Amniotic stem cell (primary cell): Measurements from ENCODE around the gene KIF1A.
"Not testable (repeated sequence)": the region's sequence is repeated elsewhere in the genome, so short reads cannot be mapped to it uniquely, and the experiment has no call there.

Experiments
- DNase-seq: peaks from one replicate; lab custom pipeline; 2025; lab: John Stamatoyannopoulos, UW

KIF1A gene

DNA sequence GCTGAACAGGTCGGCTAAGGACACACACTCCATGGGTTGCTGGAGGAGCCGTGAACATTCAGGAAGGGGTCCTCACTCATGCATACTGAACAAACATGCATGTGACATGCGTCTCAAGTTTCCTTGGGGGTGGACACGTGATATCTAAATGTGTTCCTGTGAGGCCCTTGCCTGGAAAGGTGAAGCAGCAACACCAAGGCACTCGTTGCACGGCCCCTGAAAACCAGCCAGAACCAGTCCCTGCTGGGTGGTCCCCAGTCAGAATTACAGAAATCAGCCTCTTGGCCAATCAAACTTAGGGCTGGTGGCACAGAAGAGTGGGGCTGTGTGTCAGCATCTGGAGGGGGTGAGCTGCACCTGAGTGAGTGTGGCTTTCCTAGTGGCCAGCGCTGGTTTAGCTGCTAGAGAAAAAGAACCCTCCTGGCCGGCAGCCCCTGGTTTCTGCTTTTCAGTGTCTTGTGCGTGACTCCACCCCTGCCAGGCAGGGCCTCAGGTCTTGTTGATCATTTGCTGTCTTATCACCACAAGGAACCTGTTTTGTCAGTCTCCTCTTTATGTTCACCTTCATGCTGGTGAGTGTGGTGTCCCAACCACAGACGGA, 134.1 kb downstream of the KIF1A start:
- no peak for DNase-seq

- not testable (repeated sequence) for DNase-seq
Observed at GRCh38 chr2:240683980-240684728, 135.9 kb downstream of the KIF1A start.

- DNase-seq, result not testable (repeated sequence)
Observed at GRCh38 chr2:240683329-240683979, 136.6 kb downstream of the KIF1A start.

GRCh38 chr2:240682431-240683224, 137.4 kb downstream of the KIF1A start, which contains the start of gene AQP12B:
AQP12B (minus strand) TSS chr2:240682885; CDS start chr2:240682837, 48 bp downstream.
- not testable (repeated sequence) for DNase-seq

DNA sequence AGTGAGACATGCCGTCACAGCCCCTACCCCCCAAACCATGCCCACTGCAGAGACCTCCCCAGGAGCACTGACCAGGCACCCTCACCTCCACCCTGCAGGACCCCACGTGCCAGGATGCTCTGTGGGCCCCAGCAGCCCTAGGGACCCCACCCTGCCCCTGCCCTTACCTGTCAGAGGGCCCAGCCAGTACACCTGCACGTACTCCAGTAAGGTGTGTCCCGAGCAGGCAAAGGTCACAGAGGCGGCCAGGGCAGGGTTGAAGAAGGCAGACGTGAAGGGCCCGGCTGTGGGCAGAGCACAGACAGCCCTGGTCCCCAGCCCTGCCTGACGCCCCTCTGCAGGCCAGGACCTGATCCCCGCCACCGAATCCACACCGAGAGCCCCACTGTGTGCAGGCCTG, 139.8 kb downstream of the KIF1A start:
- not testable (repeated sequence) for DNase-seq

DNA sequence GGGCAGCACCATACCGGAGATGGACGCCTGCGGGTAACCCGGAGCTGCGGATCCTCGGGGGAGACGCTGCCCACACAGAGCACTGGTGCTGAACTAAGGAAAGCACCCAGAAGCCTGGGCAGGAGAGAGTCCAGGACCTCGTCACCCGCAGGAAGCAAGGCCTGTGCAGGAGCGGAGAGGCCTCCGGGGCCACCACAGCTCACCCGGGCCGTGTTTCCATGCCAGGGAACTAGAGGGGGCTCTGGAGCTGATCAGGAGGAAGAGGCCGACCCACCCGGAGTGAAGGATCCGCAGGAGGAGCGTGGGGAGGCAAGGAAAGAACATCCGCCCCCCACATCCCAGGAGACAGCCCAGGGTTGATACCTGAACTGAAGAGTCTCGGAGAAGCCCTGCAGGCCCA, 141.1 kb downstream of the KIF1A start:
- not testable (repeated sequence) for DNase-seq

DNA sequence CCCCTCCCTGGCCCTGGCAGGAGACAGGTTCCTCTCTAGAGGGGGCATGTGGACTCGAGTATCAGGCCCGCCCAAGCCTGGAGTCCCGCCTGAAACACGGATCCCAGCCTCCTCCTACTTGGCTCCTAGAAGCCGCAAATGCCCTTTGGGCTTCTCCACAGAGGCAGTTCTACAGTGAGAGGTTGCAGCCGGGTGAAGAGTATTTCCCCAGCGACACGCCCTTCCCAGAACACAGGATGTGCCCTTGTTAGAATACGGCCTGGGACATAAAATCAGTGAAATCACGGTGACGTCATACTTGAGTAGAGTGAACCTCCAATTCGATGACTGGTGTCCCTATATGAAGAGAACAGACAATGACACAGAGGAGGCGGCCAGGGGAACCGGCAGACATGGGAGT, 142.0 kb downstream of the KIF1A start:
- DNase-seq, result not testable (repeated sequence)

DNA sequence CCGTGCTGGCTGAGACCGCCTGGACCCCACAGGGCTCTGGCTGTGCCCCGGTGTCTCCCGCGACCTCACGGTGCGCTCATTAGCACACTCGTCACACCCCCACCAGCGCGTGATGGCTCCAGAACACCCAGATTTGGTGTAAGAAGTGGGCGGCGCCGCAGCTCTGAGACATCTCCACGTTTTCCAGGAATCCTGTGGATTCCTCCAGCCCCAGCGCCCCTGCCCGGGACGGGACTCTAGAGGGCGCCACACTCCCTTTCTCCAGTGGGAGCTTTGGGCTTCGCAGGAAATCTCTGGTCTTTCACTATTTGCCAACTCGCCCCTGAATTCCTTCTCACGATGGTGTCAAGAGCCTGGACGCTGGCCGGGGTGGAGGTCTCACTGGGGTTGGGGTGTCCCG, 144.7 kb downstream of the KIF1A start:
- DNase-seq, result not testable (repeated sequence)

GRCh38 chr2:240674461-240675184, 145.4 kb downstream of the KIF1A start:
- not testable (repeated sequence) for DNase-seq

GRCh38 chr2:240672701-240673190, 147.3 kb downstream of the KIF1A start:
- no peak for DNase-seq

GRCh38 chr2:240672076-240672700, 147.8 kb downstream of the KIF1A start:
- DNase-seq, result no peak

DNA sequence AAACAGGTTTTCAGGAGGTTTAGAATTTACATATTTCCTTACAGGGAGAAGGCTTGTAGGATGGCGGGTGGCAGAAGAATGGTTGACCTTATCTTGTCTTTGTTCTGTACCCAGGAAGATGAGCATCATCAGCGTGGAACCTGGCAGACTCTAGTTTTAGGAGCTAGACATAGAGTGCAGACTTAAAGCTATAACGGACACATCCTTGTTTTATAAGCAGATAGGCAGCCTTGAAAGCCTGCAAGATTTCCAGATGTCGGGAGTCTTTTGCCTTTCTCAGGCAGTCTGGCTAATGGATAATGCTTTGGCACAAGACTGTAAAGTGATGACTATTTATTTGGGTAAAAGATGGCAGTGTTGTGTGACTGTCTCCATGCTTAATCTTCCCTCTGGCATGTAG, 149.1 kb downstream of the KIF1A start:
- DNase-seq, result no peak

DNA sequence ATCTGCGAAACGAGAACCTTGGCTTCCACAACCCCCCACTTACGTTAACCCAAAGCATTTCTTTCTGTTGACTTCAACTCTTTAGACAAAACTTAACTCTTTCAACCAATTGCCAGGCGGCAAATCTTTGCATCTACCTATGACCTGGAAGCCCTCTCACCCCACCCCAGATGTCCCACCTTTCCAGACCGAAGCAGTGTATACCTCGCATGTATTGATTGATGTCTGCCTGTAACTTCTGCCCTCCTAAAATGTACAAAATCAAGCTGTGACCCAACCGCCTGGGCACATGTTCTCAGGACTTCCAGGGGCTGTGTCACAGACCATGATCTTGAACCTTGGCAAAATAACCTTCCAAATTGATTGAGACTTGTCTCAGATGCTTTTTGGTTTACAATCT, 149.6 kb downstream of the KIF1A start:
- no peak for DNase-seq

DNA sequence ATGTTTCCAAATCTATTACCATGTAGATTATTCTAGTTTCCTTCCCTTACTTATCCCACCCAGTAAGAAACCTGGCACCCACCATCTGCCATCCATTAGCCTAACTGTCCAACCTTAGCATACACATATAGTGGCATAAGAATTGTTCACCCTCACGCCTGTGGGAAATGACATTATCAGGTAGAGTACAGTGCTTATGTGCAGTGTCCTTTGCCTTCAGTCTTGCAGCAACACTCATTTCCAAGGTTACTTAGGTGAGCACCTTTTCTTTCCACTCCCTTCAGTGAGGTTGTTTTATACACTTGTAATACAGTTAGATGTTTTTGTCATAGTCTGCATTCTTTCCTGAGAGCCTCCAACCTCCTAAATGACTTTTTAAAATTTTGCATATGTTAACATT, 155.4 kb downstream of the KIF1A start:
- no peak for DNase-seq
